22Rv1 (cell line): ENCODE results near the gene SLC23A1.

Experiments
- ZFX ChIP-seq: fragments of 450-650 bp; IDR thresholded peaks from 2 replicates; pipeline ENCODE4 v1.6.1; 2017; ENCODE audit warnings: antibody characterized with exemption, borderline replicate concordance
- TF ChIP-seq, protein P1 (sequence below): fragments of 450-650 bp; IDR thresholded peaks from 2 replicates; pipeline ENCODE4 v1.5.1; 2017; ENCODE audit warnings: mild to moderate bottlenecking

DNA sequence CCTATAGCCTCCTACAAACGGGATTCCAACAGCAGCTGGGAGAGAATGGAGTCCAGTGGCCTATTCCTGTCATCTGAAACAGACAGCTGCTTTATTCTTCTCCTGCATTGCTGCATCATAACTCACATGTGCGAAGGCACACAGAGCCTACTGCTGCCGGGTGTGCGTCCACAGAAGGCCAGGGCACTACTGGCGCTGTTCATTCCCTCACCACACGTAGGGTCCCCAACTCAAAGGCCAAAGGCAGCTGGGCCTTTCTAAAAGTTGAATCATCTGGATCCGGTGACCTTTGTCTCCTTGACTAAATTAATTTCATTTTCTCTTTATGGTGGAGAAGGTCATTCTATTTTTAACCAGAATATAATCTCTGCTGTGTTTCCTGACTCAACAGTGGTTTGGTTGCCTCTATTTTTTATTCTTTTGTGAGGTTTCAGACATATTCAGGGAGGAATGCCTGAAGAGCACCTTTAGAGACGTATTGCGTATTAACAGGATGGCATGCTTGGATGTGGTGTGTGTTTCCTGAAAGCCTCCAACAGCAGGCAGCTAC, 31.6 kb upstream of the SLC23A1 start:
- TF ChIP-seq, protein P1, sequence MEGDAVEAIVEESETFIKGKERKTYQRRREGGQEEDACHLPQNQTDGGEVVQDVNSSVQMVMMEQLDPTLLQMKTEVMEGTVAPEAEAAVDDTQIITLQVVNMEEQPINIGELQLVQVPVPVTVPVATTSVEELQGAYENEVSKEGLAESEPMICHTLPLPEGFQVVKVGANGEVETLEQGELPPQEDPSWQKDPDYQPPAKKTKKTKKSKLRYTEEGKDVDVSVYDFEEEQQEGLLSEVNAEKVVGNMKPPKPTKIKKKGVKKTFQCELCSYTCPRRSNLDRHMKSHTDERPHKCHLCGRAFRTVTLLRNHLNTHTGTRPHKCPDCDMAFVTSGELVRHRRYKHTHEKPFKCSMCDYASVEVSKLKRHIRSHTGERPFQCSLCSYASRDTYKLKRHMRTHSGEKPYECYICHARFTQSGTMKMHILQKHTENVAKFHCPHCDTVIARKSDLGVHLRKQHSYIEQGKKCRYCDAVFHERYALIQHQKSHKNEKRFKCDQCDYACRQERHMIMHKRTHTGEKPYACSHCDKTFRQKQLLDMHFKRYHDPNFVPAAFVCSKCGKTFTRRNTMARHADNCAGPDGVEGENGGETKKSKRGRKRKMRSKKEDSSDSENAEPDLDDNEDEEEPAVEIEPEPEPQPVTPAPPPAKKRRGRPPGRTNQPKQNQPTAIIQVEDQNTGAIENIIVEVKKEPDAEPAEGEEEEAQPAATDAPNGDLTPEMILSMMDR, result no peak
- TF ChIP-seq ZFX, result no peak
